Measurements from ENCODE around the gene REEP6. TPM values are rescaled to one million over a fixed set of nuclear protein-coding genes. Genes with fewer than 3 reads are reported as not detected.

The REEP6 gene
- total and polyA plus RNA-seq, 7 donors = 0.23 to 2.0 (median 1.3) TPM

- intact Hi-C loops (cut with DNase I) = loop anchor here in 1 of 2 donors (5.0 kb wide), 1 partner anchor 228 kb away; no protein-coding TSS in a partner anchor
- no peak for TF ChIP-seq CTCF (IDR thresholded peaks at IDR 0.05)
- H3K27me3 ChIP-seq (ENCODE audit: insufficient read depth in 3 of 3, low read length in 2 of 3) = peaks cover 0 to 3% (median 0%) of the 10 kb centered on the region in 3 donors
- peak overlapping the region; percentile 19 for H3K27ac ChIP-seq
- no peak for DNase-seq
- 28 to 52% (median 37%) methylated on average over 8 to 25 of the region's 25 CpGs for WGBS, 3 donors
- peaks cover 11% of the 10 kb centered on the region for H3K4me1 ChIP-seq
- H3K36me3 ChIP-seq (ENCODE audit: insufficient read depth in 1 of 2, low read depth in 1 of 2) = peaks cover 0 to 6% of the 10 kb centered on the region in 2 donors
- no peak for ATAC-seq
- no peaks in the 10 kb centered on the region for H3K9me3 ChIP-seq
- H3K4me3 ChIP-seq = no peak overlapping the region
These were observed 19.4 kb downstream of the REEP6 start for GRCh38 chr19:1510442-1510806.

- Histone ChIP-seq H3K4me3 (no peak overlapping the region), H3K36me3 (ENCODE audit: insufficient read depth in 1 of 2, low read depth in 1 of 2) (peaks cover 0 to 2% of the 10 kb centered on the region in 2 donors), H3K4me1 (peaks cover 11% of the 10 kb centered on the region), H3K9me3 (no peaks in the 10 kb centered on the region), H3K27me3 (ENCODE audit: insufficient read depth in 3 of 3, low read length in 2 of 3) (peaks cover 0 to 3% (median 0%) of the 10 kb centered on the region in 3 donors), H3K27ac (peak overlapping the region; percentile 19)
- 39 to 55% (median 46%) methylated on average over 9 of the region's 9 CpGs for WGBS, 3 donors
- intact Hi-C loops (cut with DNase I) = loop anchor here in 1 of 2 donors (5.0 kb wide), 1 partner anchor 229 kb away; no protein-coding TSS in a partner anchor
- no peak for TF ChIP-seq CTCF (IDR thresholded peaks at IDR 0.05)
- DNase-seq = no peak
- ATAC-seq = no peak
These were observed 19.8 kb downstream of the REEP6 start for GRCh38 chr19:1510807-1511206.

- H3K4me3 ChIP-seq = peak overlapping the region; percentile 73
- no peaks in the 10 kb centered on the region for H3K36me3 ChIP-seq (ENCODE audit: insufficient read depth in 1 of 2, low read depth in 1 of 2)
- H3K4me1 ChIP-seq = peaks cover 11% of the 10 kb centered on the region
- peaks cover 0 to 5% (median 0%) of the 10 kb centered on the region in 3 donors for H3K27me3 ChIP-seq (ENCODE audit: insufficient read depth in 3 of 3, low read length in 2 of 3)
- no peaks in the 10 kb centered on the region for H3K9me3 ChIP-seq
- DNase-seq (no peak), ATAC-seq (no peak)
- 39 to 54% (median 43%) methylated on average over 19 to 22 of the region's 22 CpGs for WGBS, 3 donors
- H3K27ac ChIP-seq = peak overlapping the region; percentile 89
- intact Hi-C loops (cut with DNase I) = loop anchor here in 1 of 2 donors (5.0 kb wide), 1 partner anchor 229 kb away; no protein-coding TSS in a partner anchor
- no peak for TF ChIP-seq CTCF (IDR thresholded peaks at IDR 0.05)
These were observed 20.6 kb downstream of the REEP6 start for GRCh38 chr19:1511318-1512317.

GRCh38 chr19:1512671-1513498 is 21.9 kb downstream of the REEP6 start, which contains the start of gene ADAMTSL5:
Gene ADAMTSL5, minus strand, starts transcription at chr19:1513019. Its CDS starts 2,076 bp downstream, at chr19:1510943.
- Histone ChIP-seq H3K4me3 (peak within 1 kb of the TSS; percentile 73), H3K27me3 (ENCODE audit: insufficient read depth in 3 of 3, low read length in 2 of 3) (peaks cover 0 to 5% (median 0%) of the 10 kb centered on the region in 3 donors), H3K4me1 (peaks cover 6% of the 10 kb centered on the region), H3K27ac (peak within 1 kb of the TSS; percentile 89), H3K9me3 (no peaks in the 10 kb centered on the region), H3K36me3 (ENCODE audit: insufficient read depth in 1 of 2, low read depth in 1 of 2) (no peaks in the 10 kb centered on the region)
- DNase-seq (peak; percentile 68 to 87), ATAC-seq (peak; percentile 82 to 88 (median 86))
- TF ChIP-seq CTCF (IDR thresholded peaks at IDR 0.05) = no peak
- intact Hi-C loops (cut with DNase I) = loop anchor here in 1 of 2 donors (5.0 kb wide), 1 partner anchor 231 kb away; no protein-coding TSS in a partner anchor
- 2 to 3% (median 3%) methylated on average over 37 to 78 of the region's 78 CpGs for WGBS, 3 donors

Measured in psoas muscle (tissue), 8 donors.